IMR-90 (cell line): ENCODE measurements around the gene SIRT2. TPM values are rescaled to one million over a fixed set of nuclear protein-coding genes. Genes with fewer than 3 reads are reported as not detected.
"Not testable (repeated sequence)": the region's sequence is repeated elsewhere in the genome, so short reads cannot be mapped to it uniquely, and the experiment has no call there.

Source experiments
- ATAC-seq: fragments of 200-7000 bp; cut with Tn5 transposase; 2 replicates; pipeline ENCODE4 v1.9.1; 2020; ENCODE audit warnings: low read depth, mild to moderate bottlenecking, moderate library complexity
- BruUV-seq: library from RNA; stranded (reverse); fragments of 400-500 nt; replicated peaks from 2 replicates; lab custom pipeline; 2021; lab: Mats Ljungman, UMichigan
- CTCF ChIA-PET: fragments of 300-600 bp; formaldehyde crosslinking; extraction: SDS; loops from one replicate; lab custom pipeline; 2021; ENCODE audit warnings: antibody characterized with exemption; lab: Yijun Ruan, JAX
- POLR2A ChIA-PET: fragments of 300-600 bp; sonication (Branson Sonifier 250); formaldehyde crosslinking; loops from one replicate; lab custom pipeline; 2022; ENCODE audit warnings: antibody characterized with exemption; ENCODE audit not compliant: unreplicated experiment; lab: Charles Lee
- DNase-seq: peaks from one replicate; pipeline ENCODE4 v3.0.0; 2013
- H2AFZ ChIP-seq: replicated peaks from 2 replicates; pipeline ENCODE3; 2013; ENCODE audit warnings: low read length, mild to moderate bottlenecking; ENCODE audit not compliant: poor library complexity
- H2AK5ac ChIP-seq: 2 replicates; pipeline ENCODE4 v1.6.1; 2013; ENCODE audit warnings: low read depth, low read length, inconsistent platforms
- H2AK9ac ChIP-seq: replicated peaks from 2 replicates; pipeline ENCODE3; 2013; ENCODE audit warnings: mild to moderate bottlenecking, low read depth, low read length, moderate library complexity; ENCODE audit not compliant: poor library complexity
- H2BK120ac ChIP-seq: 2 replicates; pipeline ENCODE4 v1.6.1; 2013; ENCODE audit warnings: low read depth, low read length, inconsistent platforms
- H2BK15ac ChIP-seq: 3 replicates; pipeline ENCODE4 v1.6.1; 2013; ENCODE audit warnings: low read depth, low read length, inconsistent platforms
- H2BK20ac ChIP-seq: 2 replicates; pipeline ENCODE4 v1.6.1; 2013; ENCODE audit warnings: low read depth, mild to moderate bottlenecking, inconsistent platforms, low read length, moderate library complexity
- H2BK5ac ChIP-seq: 2 replicates; pipeline ENCODE4 v1.6.1; 2013; ENCODE audit warnings: mild to moderate bottlenecking, low read depth, low read length, inconsistent platforms; ENCODE audit not compliant: poor library complexity, severe bottlenecking
- H3K14ac ChIP-seq: replicated peaks from 2 replicates; pipeline ENCODE4 v1.6.1; 2013; ENCODE audit warnings: low read depth, low read length, inconsistent platforms
- H3K18ac ChIP-seq: 2 replicates; pipeline ENCODE4 v1.6.1; 2013; ENCODE audit warnings: low read depth, low read length, control low read depth
- H3K23ac ChIP-seq: 2 replicates; pipeline ENCODE4 v1.6.1; 2013; ENCODE audit warnings: low read depth, low read length, inconsistent platforms
- H3K27ac ChIP-seq: 2 replicates; pipeline ENCODE4 v1.5.1; 2013; ENCODE audit warnings: mild to moderate bottlenecking, control low read depth, low read length; ENCODE audit not compliant: insufficient read depth
- H3K27me3 ChIP-seq: 2 replicates; pipeline ENCODE4 v1.6.1; 2013; ENCODE audit warnings: low read length; ENCODE audit not compliant: control insufficient read depth, insufficient read depth
- H3K36me3 ChIP-seq: 2 replicates; pipeline ENCODE4 v1.6.1; 2013; ENCODE audit warnings: low read length, mixed read lengths; ENCODE audit not compliant: control insufficient read depth, insufficient read depth
- H3K4ac ChIP-seq: 2 replicates; pipeline ENCODE4 v1.6.1; 2013; ENCODE audit warnings: low read depth, low read length, inconsistent platforms
- H3K4me1 ChIP-seq: 2 replicates; pipeline ENCODE4 v1.6.1; 2013; ENCODE audit warnings: low read length, mixed read lengths; ENCODE audit not compliant: control insufficient read depth, insufficient read depth
- H3K4me2 ChIP-seq: 2 replicates; pipeline ENCODE4 v1.6.1; 2013; ENCODE audit warnings: low read depth, mild to moderate bottlenecking, control low read depth, low read length, moderate library complexity
- H3K4me3 ChIP-seq: 2 replicates; pipeline ENCODE4 v1.5.1; 2013; ENCODE audit warnings: low read depth, mild to moderate bottlenecking, control low read depth, low read length, moderate library complexity; ENCODE audit not compliant: insufficient read depth
- H3K56ac ChIP-seq: 2 replicates; pipeline ENCODE4 v1.6.1; 2013; ENCODE audit warnings: low read length, inconsistent platforms; ENCODE audit not compliant: insufficient read depth; ENCODE audit errors: extremely low read depth
- H3K79me1 ChIP-seq, 2 experiments: 2 replicates each; pipeline ENCODE4 v1.6.1; 2013; ENCODE audit warnings: low read length in 2 of 2, inconsistent platforms in 1 of 2, low read depth in 1 of 2
- H3K9ac ChIP-seq: 2 replicates; pipeline ENCODE4 v1.6.1; 2013; ENCODE audit warnings: low read depth, low read length, control low read depth
- H3K9me1 ChIP-seq: 2 replicates; pipeline ENCODE4 v1.6.1; 2013; ENCODE audit warnings: low read length, inconsistent platforms; ENCODE audit not compliant: insufficient read depth
- H3K9me3 ChIP-seq: 2 replicates; pipeline ENCODE4 v1.6.1; 2013; ENCODE audit warnings: low read length; ENCODE audit not compliant: control insufficient read depth, insufficient read depth
- H4K20me1 ChIP-seq: 2 replicates; pipeline ENCODE4 v1.6.1; 2013; ENCODE audit warnings: low read length, inconsistent platforms; ENCODE audit not compliant: insufficient read depth
- H4K5ac ChIP-seq: 2 replicates; pipeline ENCODE4 v1.6.1; 2013; ENCODE audit warnings: mild to moderate bottlenecking, low read depth, low read length, control low read depth
- H4K8ac ChIP-seq, 2 experiments: 2 replicates each; pipeline ENCODE4 v1.6.1; 2013; ENCODE audit warnings: low read depth in 2 of 2, low read length in 2 of 2, control low read depth in 1 of 2, inconsistent platforms in 1 of 2
- H4K91ac ChIP-seq: 2 replicates; pipeline ENCODE4 v1.6.1; 2013; ENCODE audit warnings: low read depth, low read length, inconsistent platforms; ENCODE audit not compliant: insufficient read depth
- CEBPB ChIP-seq: IDR thresholded peaks from 2 replicates; pipeline ENCODE4 v1.6.1; 2012; ENCODE audit warnings: low read depth, low read length, improper control_type of control experiment
- FOS ChIP-seq: fragments of 150-350 bp; IDR thresholded peaks from 2 replicates; pipeline ENCODE4 v1.6.1; 2016; ENCODE audit warnings: low read depth, low read length
- MAFK ChIP-seq: IDR thresholded peaks from 2 replicates; pipeline ENCODE4 v1.6.1; 2012; ENCODE audit warnings: low read depth, low read length, improper control_type of control experiment
- MAZ ChIP-seq: IDR thresholded peaks from 2 replicates; pipeline ENCODE4 v1.6.1; 2012; ENCODE audit warnings: low read depth, mild to moderate bottlenecking, low read length, improper control_type of control experiment, moderate library complexity, borderline replicate concordance
- MXI1 ChIP-seq: IDR thresholded peaks from 2 replicates; pipeline ENCODE4 v1.6.1; 2012; ENCODE audit warnings: low read depth, mild to moderate bottlenecking, low read length, moderate library complexity, borderline replicate concordance
- SMC3 ChIP-seq: fragments of 150-350 bp; IDR thresholded peaks from 2 replicates; pipeline ENCODE4 v1.6.1; 2016; ENCODE audit warnings: low read depth, mild to moderate bottlenecking, antibody characterized with exemption, low read length, moderate library complexity
- USF2 ChIP-seq: fragments of 150-350 bp; IDR thresholded peaks from 2 replicates; pipeline ENCODE4 v1.6.1; 2017; ENCODE audit warnings: mild to moderate bottlenecking, antibody characterized with exemption, low read length, low read depth
- WGBS, 2 experiments: methylation state at CpG; one replicate each; pipeline versions ENCODE4 v1.1.5 to v1.1.7; 2013; ENCODE audit warnings: missing lambda C conversion rate in 2 of 2; ENCODE audit not compliant: insufficient read length in 1 of 2; ENCODE audit errors: extremely low coverage in 2 of 2; 5-methylcytosine and 5-hydroxymethylcytosine counted together
- dilution Hi-C: fragments of 300-500 bp; cut with HindIII; formaldehyde crosslinking; loops from one replicate; pipeline ENCODE4 v1.14.3; 2018; ENCODE audit warnings: low sequenced_read_pairs; ENCODE audit not compliant: unreplicated experiment
- in situ Hi-C: fragments of 300-500 bp; cut with MboI; formaldehyde crosslinking; loops from 3 replicates; pipeline ENCODE4 v1.14.3; 2019; ENCODE audit warnings: low sequenced_read_pairs, inconsistent platforms, mixed read lengths
- intact Hi-C: fragments of 100-400 bp; cut with micrococcal nuclease; formaldehyde crosslinking; loops from 2 replicates; pipeline ENCODE4 v1.10.0; 2022
- polyA plus RNA-seq, 3 experiments: library from polyadenylated mRNA; depleted of rRNA; stranded (reverse); fragments of >200 nt; gene quantifications; 2 replicates each; pipeline ENCODE4 v1.2.3, GENCODE V29; 2012; ENCODE audit warnings: low replicate concordance in 1 of 3
- total RNA-seq: library from RNA; depleted of rRNA; stranded (reverse); fragments of >200 nt; gene quantifications from 2 replicates; pipeline ENCODE4 v1.2.3, GENCODE V29; 2012

The SIRT2 gene
- total and polyA plus RNA-seq, 2 of the 4 experiments (the other 2 are of a cell fraction): 43.0 to 50.0 TPM

DNA sequence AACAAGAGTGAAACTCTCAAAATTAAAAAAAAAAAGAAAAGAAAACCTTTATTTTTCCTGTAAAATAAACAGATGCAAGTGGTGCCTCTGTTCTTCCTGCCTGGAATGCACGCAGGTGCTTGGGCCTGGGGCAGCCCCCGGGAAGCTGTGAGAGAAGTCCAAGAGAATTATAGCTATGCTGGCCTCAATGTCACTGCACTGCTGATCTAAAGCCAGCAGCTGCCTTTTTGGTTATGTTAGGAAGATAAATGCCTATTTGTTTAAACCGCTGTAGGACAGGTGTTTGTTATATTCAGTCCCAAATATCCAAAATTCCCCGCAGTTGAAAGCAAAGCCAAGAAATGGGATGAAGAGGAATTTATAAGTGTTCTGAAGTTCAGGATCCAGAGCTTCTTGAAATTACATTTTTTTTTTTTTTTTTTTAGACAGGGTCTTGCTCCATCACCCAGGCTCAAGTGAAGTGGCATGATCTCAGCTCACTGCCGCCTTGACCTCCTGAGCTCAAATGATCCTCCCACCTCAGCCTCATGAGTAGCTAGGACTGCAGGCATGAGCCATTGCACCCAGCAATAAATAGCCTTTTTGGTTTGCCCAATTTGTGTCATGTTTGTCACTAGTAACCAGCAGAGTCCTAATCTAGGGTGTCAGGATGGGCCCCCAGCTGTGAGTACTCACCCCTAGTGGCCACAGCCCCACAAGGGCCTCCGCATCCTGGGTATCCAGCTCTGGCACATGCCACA, 23.6 kb downstream of the SIRT2 start:
- BruUV-seq: no TSS peak
- Histone ChIP-seq H2BK15ac (no peak overlapping the region), H3K18ac (no peak overlapping the region), H4K91ac (no peak overlapping the region), H3K9ac (no peak overlapping the region), H2AK9ac (no peak overlapping the region), H3K4me3 (no peak overlapping the region), H3K14ac (no peak overlapping the region), H3K27me3 (no peaks in the 10 kb centered on the region), H3K36me3 (peaks cover 2% of the 10 kb centered on the region; the same call in 1 of the 2 replicates), H2AFZ (no peak overlapping the region), H2BK120ac (no peak overlapping the region), H4K8ac (no peak overlapping the region), H4K20me1 (no peaks in the 10 kb centered on the region), H3K79me1 (no peaks in the 10 kb centered on the region), H2AK5ac (no peak overlapping the region), H2BK20ac (no peak overlapping the region), H3K4me1 (no peaks in the 10 kb centered on the region), H3K9me1 (no peaks in the 10 kb centered on the region), H3K4ac (no peak overlapping the region), H3K9me3 (no peaks in the 10 kb centered on the region), H3K56ac (no peak overlapping the region), H2BK5ac (no peak overlapping the region), H3K23ac (no peak overlapping the region), H4K5ac (no peak overlapping the region), H3K4me2 (no peak overlapping the region), H3K27ac (no peak overlapping the region)
- ChIA-PET POLR2A (interaction anchor here (0.6 kb wide), 1 partner anchor 364 kb away, joined by 6 read pairs; no protein-coding TSS in a partner anchor), CTCF (interaction anchor here (0.6 to 0.7 kb wide), 2 partner anchors 25 to 86 kb away, joined by 3 to 4 read pairs; no protein-coding TSS in a partner anchor)
- intact Hi-C loops (no loop called here), dilution Hi-C loops (no loop called here), in situ Hi-C loops (no loop called here)
- TF ChIP-seq MXI1 (no peak), FOS (no peak), MAZ (no peak), MAFK (no peak), CEBPB (no peak), SMC3 (no peak), USF2 (no peak)
- WGBS, 2 experiments: no CpG with 5 or more reads among the region's 6 CpGs
- ATAC-seq (no peak), DNase-seq (no peak)

DNA sequence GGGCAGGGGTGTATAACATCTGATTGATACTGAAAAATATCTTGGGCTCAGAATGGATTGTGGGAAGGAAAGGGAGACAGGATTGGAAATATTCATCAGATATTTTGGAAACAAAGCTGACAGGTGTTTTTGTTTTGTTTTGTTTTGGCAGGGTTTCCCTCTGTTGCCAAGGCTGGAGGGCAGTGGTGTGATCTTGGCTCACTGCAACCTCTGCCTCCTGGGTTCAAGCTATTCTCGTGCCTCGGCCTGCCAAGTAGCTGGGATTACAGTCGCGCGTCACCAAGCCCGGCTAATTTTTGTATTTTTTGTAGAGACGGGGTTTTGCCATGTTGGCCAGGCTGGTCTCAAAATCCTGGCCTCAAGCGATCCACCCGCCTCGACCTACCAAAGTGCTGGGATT, 26.0 kb downstream of the SIRT2 start:
- H3K18ac ChIP-seq, H3K9ac ChIP-seq, H3K14ac ChIP-seq, H3K23ac ChIP-seq, H3K79me1 ChIP-seq, H3K9me1 ChIP-seq, H4K5ac ChIP-seq, intact Hi-C loops, H2BK15ac ChIP-seq, H4K8ac ChIP-seq, H3K4me1 ChIP-seq, ATAC-seq, H3K27me3 ChIP-seq, H2BK5ac ChIP-seq, H3K4ac ChIP-seq, H3K36me3 ChIP-seq, in situ Hi-C loops, H3K27ac ChIP-seq, H3K56ac ChIP-seq, H4K20me1 ChIP-seq, H2AFZ ChIP-seq, H2BK20ac ChIP-seq, H3K9me3 ChIP-seq, DNase-seq, H2AK5ac ChIP-seq, H2AK9ac ChIP-seq, H2BK120ac ChIP-seq, H3K4me3 ChIP-seq, BruUV-seq, H4K91ac ChIP-seq, dilution Hi-C loops, H3K4me2 ChIP-seq: not testable (repeated sequence)
- no CpG with 5 or more reads among the region's 10 CpGs for WGBS, 2 experiments
- ChIA-PET POLR2A (interaction anchor here (0.6 kb wide), 1 partner anchor 46 kb away, joined by 3 read pairs; no protein-coding TSS in a partner anchor), CTCF (interaction anchor here (0.6 kb wide), 1 partner anchor 630 kb away, joined by 3 read pairs; no protein-coding TSS in a partner anchor)
